HEK293 (cell line): ENCODE measurements around the gene ZNF521.

Experiments
- CTCF ChIA-PET: fragments of 350-600 bp; formaldehyde crosslinking; extraction: SDS; loops from one replicate; lab custom pipeline; 2021; ENCODE audit warnings: antibody characterized with exemption; lab: Yijun Ruan, JAX
- POLR2A ChIA-PET: fragments of 300-600 bp; formaldehyde crosslinking; extraction: SDS; loops from one replicate; lab custom pipeline; 2020; ENCODE audit warnings: antibody characterized with exemption, inconsistent platforms; lab: Yijun Ruan, JAX
- H3K27ac ChIP-seq: fragments of 200-500 bp; sonication (Bioruptor generic); 2 replicates; pipeline ENCODE4 v1.5.1; 2014; ENCODE audit warnings: low read depth, low read length, control low read depth, inconsistent platforms; ENCODE audit errors: extremely low read depth
- H3K36me3 ChIP-seq, 2 experiments: fragments of 200-500 bp in 1 of 2; sonication (Bioruptor generic) in 1 of 2; 1 replicate in 1 of 2; 2 replicates in 1 of 2; pipeline ENCODE4 v1.5.1; 2014 to 2017; ENCODE audit warnings: inconsistent platforms in 2 of 2, low read length in 2 of 2; ENCODE audit not compliant: control insufficient read depth in 2 of 2, insufficient read depth in 1 of 2
- H3K4me1 ChIP-seq: fragments of 200-500 bp; sonication (Bioruptor generic); 2 replicates; pipeline ENCODE4 v1.5.1; 2014; ENCODE audit warnings: mild to moderate bottlenecking, low read length, inconsistent platforms; ENCODE audit not compliant: control insufficient read depth, insufficient read depth
- H3K4me3 ChIP-seq: 2 replicates; pipeline ENCODE4 v1.5.1; 2011; ENCODE audit warnings: low read depth, mild to moderate bottlenecking, control low read depth, low read length, moderate library complexity
- H3K9me3 ChIP-seq: fragments of 200-500 bp; sonication (Bioruptor generic); 2 replicates; pipeline ENCODE4 v1.5.1; 2014; ENCODE audit warnings: low read depth, low read length, inconsistent platforms; ENCODE audit not compliant: control insufficient read depth, insufficient read depth
- IKZF3 ChIP-seq: fragments of 450-650 bp; IDR thresholded peaks from 2 replicates; pipeline ENCODE4 v1.5.0; 2018; ENCODE audit warnings: missing biosample characterization, mild to moderate bottlenecking, missing genetic modification characterization, moderate library complexity
- MEIS1 ChIP-seq: sonication (generic); formaldehyde crosslinking; IDR thresholded peaks from 2 replicates; pipeline ENCODE4 v1.8.1; 2022; ENCODE audit warnings: missing genetic modification reagents, mild to moderate bottlenecking, borderline replicate concordance
- PRDM4 ChIP-seq: fragments of 450-650 bp; formaldehyde crosslinking; IDR thresholded peaks from 2 replicates; pipeline ENCODE4 v1.5.1; 2017; ENCODE audit warnings: missing biosample characterization, missing genetic modification characterization
- PRDM6 ChIP-seq: fragments of 450-650 bp; formaldehyde crosslinking; IDR thresholded peaks from 2 replicates; pipeline ENCODE4 v1.5.1; 2017; ENCODE audit warnings: missing biosample characterization, missing genetic modification characterization
- REPIN1 ChIP-seq: fragments of 450-650 bp; formaldehyde crosslinking; IDR thresholded peaks from 2 replicates; pipeline ENCODE4 v1.5.1; 2017; ENCODE audit warnings: missing biosample characterization, missing genetic modification characterization, low read depth
- SP7 ChIP-seq: fragments of 450-650 bp; formaldehyde crosslinking; IDR thresholded peaks from 2 replicates; pipeline ENCODE4 v1.5.1; 2016; ENCODE audit warnings: missing biosample characterization, missing genetic modification characterization
- TRIM28 ChIP-seq: IDR thresholded peaks from 2 replicates; pipeline ENCODE4 v1.6.1; 2011; ENCODE audit warnings: low read length, control low read depth, borderline replicate concordance
- TSHZ1 ChIP-seq: fragments of 450-650 bp; formaldehyde crosslinking; IDR thresholded peaks from 2 replicates; pipeline ENCODE4 v1.5.1; 2016; ENCODE audit warnings: missing biosample characterization, missing genetic modification characterization, borderline replicate concordance
- ZBTB17 ChIP-seq: fragments of 450-650 bp; formaldehyde crosslinking; IDR thresholded peaks from 2 replicates; pipeline ENCODE4 v1.5.1; 2016; ENCODE audit warnings: missing biosample characterization, missing genetic modification characterization
- ZBTB44 ChIP-seq: fragments of 450-650 bp; IDR thresholded peaks from 2 replicates; pipeline ENCODE4 v1.5.1; 2018; ENCODE audit warnings: missing biosample characterization, mild to moderate bottlenecking, missing genetic modification characterization
- ZNF112 ChIP-seq: fragments of 450-650 bp; formaldehyde crosslinking; IDR thresholded peaks from 2 replicates; pipeline ENCODE4 v1.5.0; 2017; ENCODE audit warnings: missing biosample characterization, missing genetic modification characterization
- ZNF354C ChIP-seq: fragments of 450-650 bp; formaldehyde crosslinking; IDR thresholded peaks from 2 replicates; pipeline ENCODE4 v1.5.1; 2016; ENCODE audit warnings: missing biosample characterization, missing genetic modification characterization, low read depth, borderline replicate concordance
- ZNF558 ChIP-seq: fragments of 450-650 bp; formaldehyde crosslinking; IDR thresholded peaks from 2 replicates; pipeline ENCODE4 v1.5.1; 2016; ENCODE audit warnings: missing biosample characterization, missing genetic modification characterization
- ZNF580 ChIP-seq: fragments of 450-650 bp; formaldehyde crosslinking; IDR thresholded peaks from 2 replicates; pipeline ENCODE4 v1.5.1; 2016; ENCODE audit warnings: missing biosample characterization, missing genetic modification characterization
- ZNF626 ChIP-seq: fragments of 450-650 bp; sonication (Bioruptor Pico); formaldehyde crosslinking; IDR thresholded peaks from 2 replicates; pipeline ENCODE4 v1.5.1; 2018; ENCODE audit warnings: missing biosample characterization, missing genetic modification characterization, inconsistent platforms
- ZNF664 ChIP-seq: fragments of 450-650 bp; formaldehyde crosslinking; IDR thresholded peaks from 2 replicates; pipeline ENCODE4 v1.5.1; 2016; ENCODE audit warnings: missing biosample characterization, missing genetic modification characterization
- ZNF76 ChIP-seq: fragments of 450-650 bp; formaldehyde crosslinking; IDR thresholded peaks from 2 replicates; pipeline ENCODE4; 2016; ENCODE audit warnings: low read depth, missing biosample characterization, missing genetic modification characterization, borderline replicate concordance
- ZXDB ChIP-seq: fragments of 450-650 bp; formaldehyde crosslinking; IDR thresholded peaks from 2 replicates; pipeline ENCODE4 v1.5.1; 2016; ENCODE audit warnings: missing biosample characterization, missing genetic modification characterization

ZNF521 gene

GRCh38 chr18:25278394-25278793 is 73.6 kb downstream of the ZNF521 start:
- Histone ChIP-seq H3K9me3 (no peaks in the 10 kb centered on the region), H3K4me1 (peaks cover 40% of the 10 kb centered on the region), H3K4me3 (no peak overlapping the region), H3K36me3 (no peaks in the 10 kb centered on the region), H3K27ac (no peak overlapping the region)
- CTCF ChIA-PET, result no interaction called here
- TF ChIP-seq ZNF580 (tag by site-specific recombination) (0 out of 2 replicates have a peak, but pooled peaks have one; percentile 32), ZNF626 (no peak), PRDM6 (peak; percentile 84), TSHZ1 (no peak), PRDM4 (tag by site-specific recombination) (peak; percentile 24; the same call in 1 of the 2 replicates), ZBTB44 (tag by site-specific recombination) (peak; percentile 66; the same call in 1 of the 2 replicates), TRIM28 (peak; percentile 83), ZNF558 (tag by site-specific recombination) (peak; percentile 28; the same call in 1 of the 2 replicates), IKZF3 (tag by site-specific recombination) (peak; percentile 76; the same call in 1 of the 2 replicates), ZXDB (peak; percentile 57; the same call in 1 of the 2 replicates), ZBTB17 (peak; percentile 36; the same call in 1 of the 2 replicates), MEIS1 (CRISPR knock-in tag) (no peak), SP7 (tag by site-specific recombination) (peak; percentile 32; the same call in 1 of the 2 replicates), ZNF112 (tag by site-specific recombination) (no peak), ZNF664 (tag by site-specific recombination) (peak; percentile 95), REPIN1 (tag by site-specific recombination) (no peak), ZNF76 (no peak), ZNF354C (tag by site-specific recombination) (no peak)
- POLR2A ChIA-PET, result no interaction called here
